Suppressor macrophage treated with lipopolysaccharide for 4 hours (primary cell): ENCODE data around the gene ABLIM1.

Experiments
- DNase-seq: peaks from one replicate; pipeline ENCODE4 v3.0.0-alpha.2; 2020

The ABLIM1 gene

DNA sequence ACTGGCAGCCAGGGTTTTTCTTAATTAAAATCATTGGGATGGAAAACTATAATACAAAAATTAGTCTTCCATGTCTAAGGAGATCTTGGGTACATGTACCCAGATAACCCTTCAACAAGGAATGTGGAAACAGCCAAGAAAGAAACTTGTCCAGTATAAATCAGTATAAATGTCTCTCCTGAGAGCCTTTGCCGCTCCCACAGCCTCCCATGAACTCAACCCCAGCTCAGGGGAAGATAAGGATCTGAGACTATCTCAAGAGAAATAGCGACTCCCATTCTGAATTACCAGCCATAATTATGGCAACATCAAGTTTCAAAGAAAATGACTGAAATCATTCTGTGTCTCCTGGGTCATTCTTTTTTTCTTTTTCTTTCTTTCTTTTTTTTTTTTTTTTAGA, 221.1 kb downstream of the ABLIM1 start:
- no peak for DNase-seq

DNA sequence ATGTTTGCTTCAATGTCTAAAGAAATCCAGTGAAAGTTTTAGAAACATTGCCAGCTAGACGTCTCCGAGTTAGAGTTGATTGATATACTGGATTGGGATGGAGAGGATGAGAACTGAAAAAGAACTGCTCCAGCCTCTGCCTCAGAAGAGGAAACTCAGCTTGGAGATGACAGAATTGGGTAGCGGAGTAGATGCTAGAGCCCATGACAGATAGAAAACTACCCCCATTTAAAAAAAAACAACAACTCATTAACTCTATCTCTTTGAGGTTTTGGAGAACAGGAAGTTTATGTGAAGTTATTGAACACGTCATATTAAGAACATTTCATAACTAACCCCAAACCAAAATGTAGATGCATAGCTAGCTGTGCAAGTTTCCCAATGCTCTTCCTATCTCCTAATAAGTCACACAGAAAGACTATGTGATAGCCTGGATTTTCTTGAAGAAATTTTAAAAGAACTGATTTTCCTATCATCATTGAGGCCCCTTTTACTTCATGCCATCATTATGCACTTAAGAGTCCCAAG, 225.4 kb downstream of the ABLIM1 start:
- DNase-seq = no peak

DNA sequence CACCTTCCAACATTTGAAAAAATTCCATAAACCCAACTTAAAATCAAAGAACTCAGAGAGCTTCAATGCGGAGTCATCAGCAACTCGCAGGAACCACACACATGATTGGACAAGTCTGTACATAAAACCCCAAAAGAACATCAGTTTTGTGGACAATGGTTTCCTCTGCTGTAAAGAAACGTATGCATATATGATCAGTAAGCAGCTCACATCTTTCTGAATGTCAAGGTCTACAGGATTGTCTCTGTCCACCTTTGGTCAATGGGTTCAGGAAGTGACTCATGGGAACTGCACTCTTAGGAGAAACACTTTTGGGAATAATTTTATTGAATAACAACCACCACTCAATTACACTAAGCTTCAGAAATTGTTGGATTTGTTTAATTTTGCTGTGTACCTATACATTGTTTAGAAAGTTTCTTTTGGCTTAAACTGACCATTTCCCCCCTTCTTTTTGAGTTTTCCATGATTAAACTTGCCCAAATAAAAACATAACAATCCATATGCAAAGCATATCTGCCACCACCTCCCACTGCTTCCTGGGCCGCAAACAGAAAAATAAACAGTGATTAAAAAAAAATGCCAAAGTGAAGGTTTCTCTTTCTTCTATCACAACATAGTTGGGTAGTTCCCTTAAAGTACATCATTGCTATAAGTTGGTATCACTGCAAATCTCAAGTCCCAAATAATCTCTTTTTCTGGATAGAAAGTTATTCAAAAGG, 226.5 kb downstream of the ABLIM1 start:
- no peak for DNase-seq

DNA sequence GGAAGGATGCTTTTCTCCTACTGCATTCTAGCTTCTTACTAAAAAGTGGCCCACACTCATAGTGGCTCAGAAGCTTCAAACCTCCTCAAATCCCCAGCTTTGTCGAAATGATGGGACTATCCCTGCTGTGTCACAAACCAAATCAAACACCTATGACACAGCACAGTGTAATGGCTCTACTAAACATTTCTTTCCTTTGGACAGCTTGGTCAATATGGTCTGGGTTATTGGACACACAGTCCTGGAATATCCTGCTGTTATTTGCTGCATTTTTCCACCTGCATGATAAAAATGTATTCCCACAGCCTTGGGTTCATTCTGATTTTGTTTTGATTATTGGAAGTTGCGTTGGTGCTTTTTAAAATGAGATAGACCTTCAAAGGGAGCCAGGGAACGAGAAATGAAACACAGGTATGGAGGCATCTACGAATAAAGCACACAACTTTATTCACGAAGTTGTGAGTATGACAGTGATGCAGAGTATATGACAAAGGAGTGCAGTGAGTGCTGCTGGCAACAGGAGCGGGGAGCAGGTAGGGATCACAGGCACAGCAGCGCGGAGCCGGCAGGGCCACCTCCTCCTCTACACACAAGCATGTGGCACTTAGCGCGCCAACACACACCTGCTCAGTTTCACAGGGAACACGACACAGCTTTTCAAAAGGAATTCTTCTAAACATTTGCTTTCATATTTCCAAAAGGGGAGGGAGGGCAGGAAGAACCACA, 227.2 kb downstream of the ABLIM1 start:
- no peak for DNase-seq

DNA sequence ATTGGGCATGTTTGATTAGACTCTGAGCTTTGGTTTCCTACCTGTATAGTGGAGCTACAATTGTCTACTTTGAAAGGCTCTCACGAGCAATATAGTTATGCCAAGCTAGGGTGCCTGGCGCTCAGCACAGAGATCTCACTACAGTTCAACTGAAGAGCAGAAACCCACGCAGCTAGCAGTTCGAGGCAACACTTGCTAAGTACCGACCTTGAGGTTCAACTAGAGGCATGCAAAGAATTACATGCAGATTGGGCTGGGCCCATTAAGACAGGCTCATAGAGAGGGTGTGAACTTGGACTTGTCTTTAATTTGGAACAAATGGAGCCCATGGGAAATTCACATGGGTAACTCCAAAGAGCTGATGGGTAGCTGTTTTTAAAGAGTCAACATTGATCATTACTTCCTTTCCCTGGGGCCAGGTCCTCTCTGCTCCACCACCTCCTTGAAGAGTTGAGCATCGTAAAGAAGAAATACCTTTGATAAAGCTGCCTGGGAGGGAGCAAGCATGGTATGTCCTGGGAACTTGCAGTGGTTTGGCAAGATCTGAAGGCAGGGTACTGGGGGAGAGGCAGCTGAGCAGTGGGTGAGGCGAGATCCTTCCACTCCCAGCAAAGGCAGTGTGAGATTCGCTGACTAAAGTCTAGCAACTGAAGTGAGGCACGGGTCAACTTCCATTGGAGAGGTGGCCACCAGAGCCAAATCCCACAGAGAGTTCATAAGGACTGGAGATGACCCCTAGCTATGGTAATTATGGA, 228.3 kb downstream of the ABLIM1 start:
- no peak for DNase-seq

DNA sequence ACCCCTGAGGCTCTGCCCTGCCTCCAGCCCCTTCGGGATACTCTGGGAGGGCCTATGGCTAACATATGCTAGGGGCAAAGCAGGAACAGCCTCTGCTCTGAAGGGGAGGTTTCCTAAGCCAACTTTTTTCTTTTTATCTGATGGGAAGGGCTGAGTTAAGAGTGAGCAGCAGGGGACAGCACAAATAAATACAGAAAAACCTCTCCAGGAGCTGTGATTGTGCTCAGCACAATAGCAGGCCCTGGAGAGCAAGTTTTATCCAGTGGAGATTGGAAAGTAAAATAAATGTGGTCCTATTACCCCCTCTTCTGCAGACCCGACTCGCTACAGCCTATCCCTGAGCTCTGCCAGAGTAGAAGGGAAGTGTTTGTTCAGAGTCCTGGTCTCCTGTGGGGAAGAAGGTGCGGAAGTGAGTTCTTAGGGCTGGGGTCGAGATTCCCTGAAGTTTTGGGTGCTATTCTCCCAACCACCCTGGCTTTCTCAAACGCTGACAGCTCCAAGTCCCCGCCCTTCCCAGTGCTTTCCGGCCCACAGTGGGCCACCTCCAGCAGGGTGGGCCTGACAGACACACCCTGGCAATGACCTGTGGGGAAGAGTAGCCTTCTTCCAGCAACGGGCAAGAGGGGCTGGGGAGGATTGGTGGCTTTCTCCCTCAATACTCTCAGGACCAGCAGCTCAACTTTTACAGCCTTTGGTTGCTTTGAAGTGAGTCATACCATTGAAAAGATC, 230.8 kb downstream of the ABLIM1 start:
- no peak for DNase-seq

DNA sequence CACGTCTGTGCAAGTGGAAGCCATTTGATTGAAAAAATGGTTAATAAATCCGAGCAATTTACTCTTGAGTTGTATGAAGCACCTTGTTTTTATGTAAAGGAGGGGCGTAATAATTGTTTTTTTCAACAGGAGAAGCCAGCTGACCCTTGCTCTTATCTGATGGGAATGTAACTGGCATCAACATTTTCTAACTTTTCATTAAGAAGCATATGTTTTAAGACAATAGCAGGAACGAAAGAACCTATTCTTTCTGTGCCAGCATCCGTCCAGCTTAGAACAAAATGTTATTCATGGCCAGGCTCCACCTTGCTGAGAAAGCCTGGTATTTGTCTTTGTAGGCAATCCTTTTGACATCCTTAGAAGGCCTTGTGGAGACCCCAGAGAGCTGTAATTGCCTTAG, 231.6 kb downstream of the ABLIM1 start:
- DNase-seq = no peak

DNA sequence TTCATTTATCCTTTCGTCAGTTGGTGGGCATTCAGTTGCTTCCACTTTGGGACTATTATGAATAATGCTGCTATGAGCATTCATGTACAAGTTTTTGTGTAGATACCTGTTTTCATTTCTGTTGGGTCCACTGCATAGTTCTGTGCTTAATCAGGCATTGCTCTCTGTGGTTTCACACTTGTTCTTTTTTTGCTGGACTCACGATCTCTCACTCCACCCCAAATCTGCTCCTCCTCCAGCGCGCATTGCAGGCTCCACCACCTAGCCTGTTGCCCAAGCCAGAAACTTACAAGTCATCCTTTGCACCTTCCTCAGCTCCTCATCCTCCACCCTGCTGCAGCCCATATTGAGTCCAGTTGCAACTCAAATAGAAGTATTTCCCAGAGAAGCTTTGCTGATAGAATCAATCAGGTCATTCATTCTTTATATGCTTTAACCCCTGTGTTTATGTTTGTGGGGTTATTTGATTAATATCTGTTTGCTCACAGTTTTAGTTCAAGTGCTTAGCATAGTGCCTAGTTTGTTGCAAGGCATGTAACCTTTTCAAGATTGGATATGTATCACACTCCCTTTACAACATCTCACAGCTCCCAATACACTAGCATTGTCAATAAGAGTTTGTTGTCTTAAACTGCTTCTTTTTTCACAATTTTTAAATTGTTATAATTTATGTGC, 237.1 kb downstream of the ABLIM1 start:
- DNase-seq = no peak

DNA sequence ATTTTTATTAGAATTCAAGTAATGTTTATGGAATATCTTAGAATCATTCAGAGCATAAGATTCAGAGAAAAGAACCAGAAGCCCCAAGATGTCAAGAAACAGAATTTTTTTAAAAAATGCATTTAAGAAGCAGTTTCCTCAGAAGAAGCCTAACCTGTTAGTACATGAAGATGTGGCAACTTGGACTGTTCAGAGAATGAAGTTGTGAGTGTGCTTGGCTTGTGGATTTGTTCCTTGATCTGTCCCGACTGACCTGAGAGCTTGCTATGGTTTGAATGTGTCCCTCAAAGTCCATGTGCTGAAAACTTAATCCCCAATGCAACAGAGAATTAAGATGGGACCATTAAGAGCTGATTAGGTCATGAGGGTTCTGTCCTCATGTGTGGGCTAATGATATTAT, 240.0 kb downstream of the ABLIM1 start:
- no peak for DNase-seq

DNA sequence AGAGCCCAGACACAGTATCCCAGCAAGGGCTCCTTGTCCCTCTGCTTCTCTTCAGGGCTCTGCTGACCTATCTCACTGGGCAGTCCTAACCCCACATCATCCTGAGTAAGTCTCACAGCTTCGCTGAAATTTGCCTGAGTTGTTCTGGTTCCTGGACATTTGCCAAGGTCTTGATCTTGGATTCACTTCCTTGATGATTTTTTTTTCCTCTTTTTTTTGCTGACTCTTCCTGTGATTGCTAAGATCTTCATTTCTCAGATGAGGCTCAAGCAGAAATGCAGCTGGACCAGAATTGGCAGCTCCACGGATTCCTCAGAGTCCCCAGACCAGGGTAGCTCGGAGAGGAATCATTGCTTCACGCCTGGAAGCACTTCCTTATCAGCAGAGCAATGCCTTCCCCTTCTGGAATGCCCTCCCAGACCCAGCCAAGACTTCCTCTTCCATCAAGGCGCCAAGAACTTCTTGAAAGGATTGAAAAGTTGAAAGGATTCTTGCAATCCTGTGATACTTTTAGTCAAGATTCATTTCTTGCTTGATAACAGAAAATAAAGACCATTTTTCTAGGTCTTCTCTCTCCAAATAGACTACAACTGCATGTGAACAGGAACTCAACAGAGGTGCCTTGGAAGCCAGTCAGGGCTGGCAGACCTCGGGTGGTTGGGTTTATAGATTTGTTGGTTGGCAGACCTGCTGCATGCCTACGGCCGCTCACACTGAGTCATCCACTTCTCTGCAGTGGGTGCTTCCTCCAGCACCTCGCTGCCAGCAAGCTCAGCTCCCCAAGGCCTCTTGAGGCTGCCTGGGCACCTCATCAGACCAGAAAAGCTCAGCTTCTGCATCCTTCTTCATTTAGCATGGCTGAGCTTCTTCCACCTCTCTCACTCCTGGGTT, 244.9 kb downstream of the ABLIM1 start:
- peak; percentile 58 for DNase-seq

DNA sequence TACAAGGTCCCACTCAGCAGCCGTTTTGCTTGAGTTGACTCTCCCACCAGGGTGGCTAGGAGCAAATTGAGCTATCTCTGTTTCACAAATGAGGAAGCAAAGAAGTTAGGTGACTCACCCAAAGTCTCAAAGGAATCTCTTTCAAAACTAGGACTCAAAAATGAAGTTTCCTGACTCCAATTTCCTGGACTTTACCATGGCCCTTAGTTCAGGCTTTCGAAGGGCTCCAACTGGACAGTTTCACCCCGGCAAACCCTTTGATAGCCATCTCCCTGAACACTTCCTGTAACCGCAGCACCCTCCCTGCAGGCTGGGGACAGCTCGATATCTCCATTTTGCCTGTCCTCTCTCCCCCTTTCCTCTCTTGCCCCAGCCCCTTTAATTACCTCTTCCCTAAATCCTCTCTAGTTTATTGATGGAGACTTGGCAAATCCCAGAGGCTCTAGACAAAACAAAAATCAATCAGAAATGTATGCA, 249.1 kb downstream of the ABLIM1 start:
- no peak for DNase-seq

DNA sequence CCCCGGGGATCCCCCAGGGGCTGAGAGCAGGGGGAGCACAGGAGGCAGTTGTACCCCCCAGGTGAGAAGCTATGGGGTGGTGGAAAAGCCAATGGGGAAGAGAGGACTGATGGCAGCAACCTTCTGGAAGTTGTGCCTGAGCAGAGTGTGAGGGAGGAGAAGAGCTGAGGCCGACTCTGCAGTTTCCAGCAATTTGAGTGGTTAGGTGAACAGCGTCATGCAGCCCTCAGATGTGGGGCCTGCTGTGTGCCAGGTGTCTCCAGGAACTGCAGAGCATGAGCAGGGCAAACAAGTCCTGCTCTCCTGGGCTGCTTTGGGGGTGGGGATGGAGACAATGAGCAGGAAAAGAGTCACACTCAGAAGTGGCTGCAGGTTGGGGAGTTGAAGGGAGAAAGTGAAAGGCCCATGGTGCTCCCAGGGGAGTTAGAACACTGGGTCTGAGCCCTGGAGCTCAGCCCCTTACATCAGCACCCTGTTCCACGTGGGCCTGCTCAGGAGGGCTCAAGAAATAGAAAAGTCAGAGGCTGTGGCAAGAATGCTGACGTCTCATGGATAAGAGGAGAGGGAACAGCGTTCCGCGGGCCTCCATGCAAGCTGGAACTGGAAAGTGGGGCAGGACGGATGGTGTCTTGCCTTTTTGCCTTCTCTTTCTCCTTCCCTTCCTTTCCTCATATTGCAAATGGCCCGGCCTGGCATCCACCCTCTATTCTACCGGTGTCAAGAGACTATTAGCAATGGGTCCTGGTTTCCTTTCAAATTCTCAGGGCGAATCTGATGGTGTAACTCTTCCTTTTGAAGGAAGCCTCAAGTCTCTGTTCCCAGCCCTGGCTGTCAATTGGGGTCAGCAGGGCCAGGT, 249.7 kb downstream of the ABLIM1 start:
- DNase-seq = no peak

DNA sequence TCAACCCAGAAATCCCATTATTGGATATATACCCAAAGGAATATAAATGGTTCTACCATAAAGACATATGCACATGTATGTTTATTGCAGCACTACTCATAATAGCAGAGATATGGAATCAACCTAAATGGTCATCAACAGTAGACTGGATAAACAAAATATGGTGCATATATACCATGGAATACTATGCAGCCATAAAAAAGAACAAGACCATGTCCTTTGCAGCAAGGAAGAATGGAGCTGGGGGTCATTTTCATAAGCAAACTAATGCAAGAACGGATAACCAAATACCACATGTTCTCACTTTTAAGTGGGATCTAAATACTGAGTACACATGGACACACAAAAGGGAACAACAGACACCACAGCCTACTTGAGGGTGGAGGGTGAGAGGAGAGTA, 251.6 kb downstream of the ABLIM1 start:
- DNase-seq = no peak

DNA sequence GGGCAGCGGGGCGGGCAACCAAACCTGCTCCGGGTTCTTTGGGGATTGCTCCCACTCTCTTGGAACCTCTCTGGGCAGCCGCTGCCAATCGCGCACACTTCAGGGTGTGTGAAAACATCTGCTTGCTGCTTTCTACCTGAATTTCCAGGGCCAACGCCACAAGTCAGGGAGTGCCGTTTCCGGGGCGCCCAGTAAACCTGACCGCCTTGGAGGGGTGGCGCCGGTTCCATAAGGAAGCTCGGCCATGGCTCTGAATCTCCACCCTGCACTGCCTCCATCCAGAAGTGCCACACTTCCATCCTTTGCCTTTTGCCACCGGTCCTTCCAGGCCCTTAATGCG, 253.1 kb downstream of the ABLIM1 start:
- DNase-seq = no peak

DNA sequence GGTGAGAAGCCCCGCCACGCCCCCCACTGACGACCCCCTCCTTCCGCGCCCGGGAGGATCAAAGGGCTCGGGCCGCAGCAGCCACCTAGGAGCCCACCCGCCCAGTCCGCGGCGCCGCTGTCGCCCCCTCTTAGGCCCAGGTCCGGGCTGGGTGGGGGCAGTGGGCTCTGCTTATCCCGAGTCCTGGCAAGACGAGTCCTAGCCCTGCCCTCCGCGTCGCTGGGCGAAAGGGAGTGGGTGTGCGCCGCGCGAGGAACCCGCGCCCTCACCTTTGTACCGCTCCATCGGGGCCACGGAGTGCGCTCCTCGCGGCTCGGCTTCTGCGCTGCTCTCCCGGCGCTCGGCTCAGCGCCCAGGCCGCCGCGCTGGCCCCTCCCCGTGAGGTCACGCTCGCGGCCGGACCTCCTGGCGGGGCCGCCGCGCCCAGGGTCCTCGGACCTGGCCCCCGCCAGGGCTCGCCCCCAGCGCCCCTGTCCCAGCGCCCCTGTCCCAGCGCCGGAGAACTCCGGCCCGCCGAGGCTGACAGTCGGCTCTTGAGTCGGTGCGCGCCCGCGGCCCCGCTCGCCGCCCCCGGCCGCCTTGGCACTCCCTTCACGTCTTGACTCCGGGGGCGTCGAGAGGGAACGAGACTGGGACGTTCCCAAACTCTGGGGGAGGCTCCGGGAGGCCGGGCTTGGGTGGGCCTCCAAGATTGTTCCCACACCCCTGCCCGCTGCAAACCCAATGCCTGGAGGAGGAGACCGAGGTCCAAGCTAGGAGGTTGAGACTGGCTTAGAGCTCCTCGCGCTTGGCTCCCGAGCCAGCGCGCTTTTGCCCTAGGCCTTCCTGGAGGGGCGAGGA, 253.7 kb downstream of the ABLIM1 start, which contains the start of gene AFAP1L2:
Gene AFAP1L2 (minus strand): TSS at position 332 of the 840 bp plus-strand sequence. CDS start 47 bp downstream, at position 285.
- no peak for DNase-seq

DNA sequence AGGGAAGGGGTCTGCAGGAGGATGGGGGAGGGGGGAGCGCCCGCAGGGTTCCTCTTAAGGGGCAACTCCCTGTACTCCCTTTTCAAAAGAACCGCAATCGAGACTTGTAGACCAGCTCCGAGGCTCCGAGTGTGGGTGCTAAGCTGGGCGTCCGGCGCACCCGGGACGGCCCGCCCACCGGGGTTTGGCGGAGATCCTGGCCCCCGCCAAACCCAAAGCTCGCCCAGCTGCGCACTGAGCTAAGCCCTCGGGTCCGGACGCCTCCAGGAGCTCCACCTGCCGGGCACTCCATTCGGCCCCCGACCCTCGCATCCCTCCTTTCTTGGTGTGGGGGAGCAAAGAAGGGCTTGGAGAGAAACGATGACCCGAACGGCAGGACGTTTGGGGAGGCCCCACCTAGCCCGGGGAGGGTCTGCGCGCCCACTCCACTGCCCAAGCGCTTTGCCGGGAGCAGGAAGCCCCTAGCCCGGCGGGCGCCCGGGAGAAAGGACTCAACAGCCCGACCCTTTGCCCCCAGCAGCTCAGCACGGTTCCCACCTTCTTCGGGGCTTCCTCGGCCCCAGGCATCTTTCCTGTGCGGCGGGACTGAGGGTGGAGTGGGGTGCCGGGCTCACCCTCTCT, 254.4 kb downstream of the ABLIM1 start:
- DNase-seq = no peak

DNA sequence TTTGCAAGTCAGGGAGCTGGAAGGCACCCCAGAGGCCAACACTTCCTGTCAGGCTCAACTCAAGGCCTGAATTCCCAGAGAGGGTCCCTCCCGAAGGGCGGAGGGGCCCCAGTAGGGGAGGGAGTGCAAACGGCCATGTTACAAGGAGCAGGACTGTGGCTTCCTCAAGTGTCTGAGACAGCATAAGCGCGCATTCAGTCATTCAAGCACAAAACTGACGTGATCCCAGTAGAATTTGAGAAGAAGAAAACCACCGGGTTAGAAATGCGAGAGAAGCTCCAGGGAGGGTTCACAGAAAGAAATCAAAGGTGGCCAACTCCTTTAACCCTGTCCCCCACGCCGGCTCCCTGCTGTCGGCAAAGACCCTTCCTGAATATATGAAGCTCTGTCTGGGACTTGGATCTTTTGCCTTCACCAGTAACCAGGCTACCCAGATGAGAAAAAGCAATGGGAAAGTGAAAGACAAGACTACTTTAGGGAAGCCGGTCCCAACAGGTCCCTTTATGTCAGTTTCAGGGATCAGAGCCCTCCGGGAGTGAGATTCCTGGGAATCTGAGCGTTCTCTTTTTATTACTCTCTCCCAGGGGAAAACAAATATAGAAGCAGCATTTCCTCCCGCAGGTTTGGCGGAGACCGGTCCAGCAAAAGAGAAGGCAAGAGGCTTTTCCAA, 255.1 kb downstream of the ABLIM1 start:
- no peak for DNase-seq

DNA sequence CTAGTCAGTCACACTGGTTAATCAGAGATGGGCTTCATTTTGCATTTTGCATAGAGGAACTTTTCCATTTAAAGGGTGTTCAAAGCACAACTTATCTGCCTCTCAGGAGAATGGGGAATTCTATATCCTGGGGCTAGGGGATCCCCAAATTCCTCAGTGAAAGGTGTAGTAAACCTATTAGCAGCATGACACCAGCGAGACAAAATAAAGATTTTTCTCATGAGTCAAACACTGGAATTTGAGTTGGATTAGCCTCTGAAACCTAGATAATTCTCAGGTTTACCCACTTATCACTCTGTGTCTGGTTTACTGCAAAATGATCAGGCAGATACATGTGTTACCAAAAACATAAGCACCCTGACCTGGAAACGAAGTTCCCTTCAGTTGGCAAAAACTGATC, 255.8 kb downstream of the ABLIM1 start:
- no peak for DNase-seq
